Endothelial cell of umbilical vein (primary cell): ENCODE measurements around the gene TBC1D25. TPM values are rescaled to one million over a fixed set of nuclear protein-coding genes. Genes with fewer than 3 reads are reported as not detected.
A peak's percentile ranks its signal among the peaks of the same experiment; 100 is the strongest.
"Not testable (repeated sequence)": the region's sequence is repeated elsewhere in the genome, so short reads cannot be mapped to it uniquely, and the experiment has no call there.

Experiments
- BruUV-seq: library from RNA; stranded (reverse); fragments of 400-500 nt; replicated peaks from 2 replicates; lab custom pipeline; 2021; lab: Mats Ljungman, UMichigan
- CTCF ChIA-PET: fragments of 300-600, 350-600 bp; sonication (Branson Sonifier 250); formaldehyde crosslinking; loops from one replicate; lab custom pipeline; 2021; ENCODE audit warnings: antibody characterized with exemption, inconsistent platforms; lab: Charles Lee
- POLR2A ChIA-PET: fragments of 300-600, 350-600 bp; sonication (Branson Sonifier 250); formaldehyde crosslinking; loops from one replicate; lab custom pipeline; 2021; ENCODE audit warnings: antibody characterized with exemption, inconsistent platforms; lab: Charles Lee
- DNase-seq: peaks from one replicate; pipeline ENCODE4 v3.0.0-alpha.2; 2011; ENCODE audit warnings: low read depth, low spot score
- FAIRE-seq: peaks from 2 replicates; lab custom pipeline; 2011; peaks lifted over from hg19 to GRCh38; lab: Jason Lieb, UNC
- H2AFZ ChIP-seq: 2 replicates; pipeline ENCODE4 v1.6.0; 2012; ENCODE audit warnings: low read depth, low read length, control low read depth, inconsistent platforms
- H3K27ac ChIP-seq: 2 replicates; pipeline ENCODE4 v1.5.1; 2011; ENCODE audit warnings: low read depth, mild to moderate bottlenecking, control low read depth, low read length, moderate library complexity; ENCODE audit not compliant: insufficient read depth
- H3K27me3 ChIP-seq, 2 experiments: 2 replicates each; pipeline versions ENCODE4 v1.6.0 to v1.6.1; 2011; ENCODE audit warnings: low read length in 2 of 2, mixed read lengths in 1 of 2; ENCODE audit not compliant: control insufficient read depth in 2 of 2, insufficient read depth in 2 of 2
- H3K36me3 ChIP-seq, 2 experiments: 2 replicates in 1 of 2; 3 replicates in 1 of 2; pipeline ENCODE4 v1.5.1; 2011; ENCODE audit warnings: low read length in 2 of 2, mild to moderate bottlenecking in 1 of 2, moderate library complexity in 1 of 2; ENCODE audit not compliant: control insufficient read depth in 2 of 2, insufficient read depth in 2 of 2; ENCODE audit errors: extremely low read depth in 1 of 2
- H3K4me1 ChIP-seq: 3 replicates; pipeline ENCODE4 v1.5.1; 2011; ENCODE audit warnings: mild to moderate bottlenecking, low read length; ENCODE audit not compliant: control insufficient read depth, insufficient read depth; ENCODE audit errors: extremely low read depth
- H3K4me2 ChIP-seq: 2 replicates; pipeline ENCODE4 v1.6.1; 2011; ENCODE audit warnings: low read length, control low read depth, mixed read lengths; ENCODE audit not compliant: insufficient read depth
- H3K4me3 ChIP-seq, 3 experiments: fragments of 200-600 bp in 1 of 3; sonication (generic), shearing (Covaris generic) in 1 of 3; replicated peaks in 1 of 3; 2 replicates each; pipeline ENCODE4 v1.5.1; 2011 to 2016; ENCODE audit warnings: control low read depth in 3 of 3, low read length in 3 of 3, mild to moderate bottlenecking in 2 of 3, inconsistent platforms in 1 of 3, low read depth in 1 of 3, moderate library complexity in 1 of 3; ENCODE audit not compliant: insufficient read depth in 1 of 3
- H3K79me2 ChIP-seq: 2 replicates; pipeline ENCODE4 v1.6.0; 2012; ENCODE audit warnings: low read length, inconsistent platforms; ENCODE audit not compliant: control insufficient read depth, insufficient read depth
- H3K9ac ChIP-seq: replicated peaks from 2 replicates; pipeline ENCODE3; 2011; ENCODE audit warnings: low read length, control low read depth; ENCODE audit not compliant: insufficient read depth; ENCODE audit errors: extremely low read depth
- H3K9me1 ChIP-seq: replicated peaks from 3 replicates; pipeline ENCODE4 v1.6.0; 2011; ENCODE audit warnings: mild to moderate bottlenecking, low read length; ENCODE audit not compliant: control insufficient read depth, insufficient read depth; ENCODE audit errors: extremely low read depth
- H3K9me3 ChIP-seq: replicated peaks from 2 replicates; pipeline ENCODE4 v1.5.1; 2012; ENCODE audit warnings: low read length, inconsistent platforms; ENCODE audit not compliant: control insufficient read depth, insufficient read depth
- H4K20me1 ChIP-seq: replicated peaks from 2 replicates; pipeline ENCODE3; 2011; ENCODE audit warnings: mild to moderate bottlenecking, low read length; ENCODE audit not compliant: control insufficient read depth, insufficient read depth; ENCODE audit errors: extremely low read depth
- CTCF ChIP-seq, 2 donors: IDR thresholded peaks; 1 replicate in 1 of 2; 2 replicates in 1 of 2; pipeline ENCODE4 v1.5.1; 2011; ENCODE audit warnings: low read length in 2 of 2, mild to moderate bottlenecking in 2 of 2, moderate library complexity in 2 of 2, control low read depth in 1 of 2, inconsistent platforms in 1 of 2, low read depth in 1 of 2; ENCODE audit not compliant: insufficient read depth in 1 of 2; ENCODE audit errors: extremely low read depth in 1 of 2
- FOS ChIP-seq: IDR thresholded peaks from 2 replicates; pipeline ENCODE4 v1.6.1; 2011; ENCODE audit warnings: mild to moderate bottlenecking, low read length, moderate library complexity, borderline replicate concordance; ENCODE audit not compliant: insufficient read depth
- GATA2 ChIP-seq: IDR thresholded peaks from 2 replicates; pipeline ENCODE4 v1.7.0; 2011; ENCODE audit warnings: low read depth, mild to moderate bottlenecking, moderate library complexity, mixed read lengths, low read length; ENCODE audit not compliant: insufficient read length, insufficient read depth
- JUN ChIP-seq: IDR thresholded peaks from 2 replicates; pipeline ENCODE4 v1.6.1; 2011; ENCODE audit warnings: borderline replicate concordance, low read depth; ENCODE audit not compliant: insufficient read length, insufficient read depth
- MAX ChIP-seq: IDR thresholded peaks from 2 replicates; pipeline ENCODE4 v1.6.1; 2011; ENCODE audit not compliant: insufficient read depth, insufficient read length
- MYC ChIP-seq: IDR thresholded peaks from one replicate; pipeline ENCODE4 v1.6.1; 2011; ENCODE audit warnings: mild to moderate bottlenecking, low read depth, low read length
- POLR2A ChIP-seq: IDR thresholded peaks from 2 replicates; pipeline ENCODE4 v1.6.1; 2012; ENCODE audit warnings: low read depth, mild to moderate bottlenecking, control low read depth, low read length
- dilution Hi-C: fragments of 300-500 bp; cut with MboI; formaldehyde crosslinking; loops from one replicate; pipeline ENCODE4 v1.15.0; 2019; ENCODE audit warnings: low sequenced_read_pairs; ENCODE audit not compliant: extremely low pct_ligation_motif_present
- intact Hi-C: fragments of 100-400 bp; cut with micrococcal nuclease; formaldehyde crosslinking; loops from one replicate; pipeline ENCODE4 v1.10.0; 2022
- polyA plus RNA-seq, 4 experiments: library from polyadenylated mRNA; depleted of rRNA in 3 of 4; stranded (reverse) in 3 of 4; unstranded in 1 of 4; fragments of >200 nt; gene quantifications; 2 replicates each; pipeline versions ENCODE4 v1.2.1 to v1.2.3, GENCODE V29; 2011 to 2012; ENCODE audit warnings: missing spikeins in 1 of 4
- total RNA-seq: library from RNA; stranded (reverse); gene quantifications from 2 replicates; pipeline ENCODE4 v1.2.3, GENCODE V29; 2021

The TBC1D25 gene
- total and polyA plus RNA-seq, 2 donors (not counting 3 experiments of a cell fraction or from before 2014, with no cell fraction given) = 16.0 to 16.3 TPM

GRCh38 chrX:48522291-48522690 is 17.2 kb upstream of the TBC1D25 start:
- Histone ChIP-seq H3K9ac (peak overlapping the region; percentile 65), H3K79me2 (peaks cover 13% of the 10 kb centered on the region), H4K20me1 (no peaks in the 10 kb centered on the region), H3K36me3 (peaks cover 0 to 2% of the 10 kb centered on the region in 2 experiments), H3K9me1 (no peaks in the 10 kb centered on the region), H2AFZ (peak overlapping the region; percentile 54), H3K4me1 (peaks cover 2% of the 10 kb centered on the region), H3K27ac (peak overlapping the region; percentile 10), H3K9me3 (no peaks in the 10 kb centered on the region), H3K4me3 (peak overlapping the region; percentile 45 to 69 (median 65)), H3K27me3 (no peaks in the 10 kb centered on the region), H3K4me2 (peak overlapping the region; percentile 25)
- no peak for FAIRE-seq
- intact Hi-C loops (loop anchor here (5.0 kb wide), 2 partner anchors 45 to 70 kb away; partner anchors contain the start of gene FTSJ1), dilution Hi-C loops (no loop called here)
- TSS peak; percentile 67 for BruUV-seq
- ChIA-PET POLR2A (interaction anchor here (0.7 kb wide), 1 partner anchor 18 kb away, joined by 4 read pairs; no protein-coding TSS in a partner anchor), CTCF (interaction anchor here (1.1 to 1.5 kb wide), 2 partner anchors 17 to 54 kb away, joined by 3 to 5 read pairs; partner anchors contain the start of gene TBC1D25)
- TF ChIP-seq POLR2A (no peak), MYC (no peak), MAX (no peak), FOS (no peak), JUN (no peak), GATA2 (no peak)
- DNase-seq = no peak

- Histone ChIP-seq H3K4me1 (peaks cover 2% of the 10 kb centered on the region), H3K9ac (no peak overlapping the region), H3K79me2 (peaks cover 13% of the 10 kb centered on the region), H3K9me3 (no peaks in the 10 kb centered on the region), H4K20me1 (no peaks in the 10 kb centered on the region), H3K9me1 (no peaks in the 10 kb centered on the region), H3K4me2 (no peak overlapping the region), H3K4me3 (no peak overlapping the region), H3K27ac (no peak overlapping the region), H3K27me3 (no peaks in the 10 kb centered on the region), H2AFZ (no peak overlapping the region), H3K36me3 (peaks cover 0 to 2% of the 10 kb centered on the region in 2 experiments)
- DNase-seq = no peak
- intact Hi-C loops (loop anchor here (5.0 kb wide), 2 partner anchors 46 to 69 kb away; partner anchors contain the start of gene FTSJ1), dilution Hi-C loops (no loop called here)
- BruUV-seq = TSS peak; percentile 4
- POLR2A ChIA-PET = no interaction called here
- CTCF ChIA-PET = no interaction called here
- no peak for FAIRE-seq
- no peak for TF ChIP-seq POLR2A
- TF ChIP-seq CTCF (IDR thresholded peaks at IDR 0.05; ENCODE audit: extremely low read depth in 1 of 2, insufficient read depth in 1 of 2, low read depth in 1 of 2, low read length in 2 of 2) = no peak
- TF ChIP-seq MAX = no peak
- no peak for TF ChIP-seq GATA2
Measured at GRCh38 chrX:48523682-48524081, 15.8 kb upstream of the TBC1D25 start.

- CTCF ChIA-PET = interaction anchor here (1.4 kb wide), 1 partner anchor 443 kb away, joined by 3 read pairs; no protein-coding TSS in a partner anchor
- DNase-seq, H2AFZ ChIP-seq, dilution Hi-C loops, H4K20me1 ChIP-seq, H3K4me3 ChIP-seq, H3K27ac ChIP-seq, H3K9me1 ChIP-seq, FAIRE-seq, H3K4me1 ChIP-seq, H3K9me3 ChIP-seq, H3K27me3 ChIP-seq, POLR2A ChIA-PET, H3K4me2 ChIP-seq, BruUV-seq, intact Hi-C loops, H3K36me3 ChIP-seq, H3K9ac ChIP-seq: not testable (repeated sequence)
- H3K79me2 ChIP-seq = peaks cover 13% of the 10 kb centered on the region
Measured at GRCh38 chrX:48525853-48526252, 13.7 kb upstream of the TBC1D25 start.
